T-helper 1 cell (primary cell): ENCODE data around the gene LTF.

Experiments used
- DNase-seq, 5 donors: peaks; one replicate each; pipeline ENCODE4 v3.0.0-alpha.2; 2012 to 2020

Gene LTF

GRCh38 chr3:46490338-46491084 is 25.8 kb upstream of the LTF start:
- DNase-seq: no peak

- DNase-seq: no peak
These were observed 25.2 kb upstream of the LTF start for GRCh38 chr3:46489875-46490274.

DNA sequence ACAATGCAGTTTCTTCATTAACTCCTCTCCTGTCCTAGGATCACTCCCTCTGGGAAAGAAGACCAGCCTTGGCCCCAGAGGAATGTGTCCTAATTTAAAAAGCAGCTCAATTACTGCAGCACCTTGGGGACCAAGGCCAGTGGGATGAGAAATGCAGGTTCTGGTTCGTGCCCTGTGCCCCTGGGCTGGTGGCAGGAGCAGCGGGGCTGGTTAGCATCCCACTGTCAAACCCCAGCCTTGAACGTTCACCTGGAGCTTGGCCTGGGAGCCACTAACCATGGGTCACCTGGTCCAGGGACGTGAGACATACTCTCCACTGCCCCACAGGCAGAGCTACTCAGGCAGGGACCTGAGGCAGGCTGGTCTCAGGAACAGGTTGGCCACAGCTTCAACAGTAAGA is 24.7 kb upstream of the LTF start:
- DNase-seq: no peak

GRCh38 chr3:46488735-46489361 is 24.1 kb upstream of the LTF start:
- DNase-seq: peak; percentile 75 to 89 (median 89)

DNA sequence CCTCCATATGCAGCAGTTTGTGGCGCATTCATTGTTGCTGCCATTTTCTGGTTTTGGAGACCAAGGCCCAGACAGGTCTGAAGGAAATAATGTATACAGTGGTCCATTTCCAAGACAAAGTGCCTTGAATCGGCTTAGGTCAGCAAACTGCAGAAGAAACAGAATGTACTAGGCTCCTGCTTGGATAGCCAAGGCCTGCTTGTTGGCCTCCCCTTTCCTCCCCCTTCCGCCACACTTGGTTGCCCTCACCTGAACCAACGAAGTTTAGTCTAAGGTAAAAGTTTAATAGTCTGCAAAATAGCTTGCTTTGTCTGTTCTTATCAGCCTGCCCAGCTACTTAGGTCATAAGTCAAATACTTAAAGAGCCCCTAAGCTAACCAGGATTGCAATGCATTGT is 21.1 kb upstream of the LTF start:
- DNase-seq: no peak

- DNase-seq: no peak
These were observed 20.4 kb upstream of the LTF start for GRCh38 chr3:46484911-46485778.

DNA sequence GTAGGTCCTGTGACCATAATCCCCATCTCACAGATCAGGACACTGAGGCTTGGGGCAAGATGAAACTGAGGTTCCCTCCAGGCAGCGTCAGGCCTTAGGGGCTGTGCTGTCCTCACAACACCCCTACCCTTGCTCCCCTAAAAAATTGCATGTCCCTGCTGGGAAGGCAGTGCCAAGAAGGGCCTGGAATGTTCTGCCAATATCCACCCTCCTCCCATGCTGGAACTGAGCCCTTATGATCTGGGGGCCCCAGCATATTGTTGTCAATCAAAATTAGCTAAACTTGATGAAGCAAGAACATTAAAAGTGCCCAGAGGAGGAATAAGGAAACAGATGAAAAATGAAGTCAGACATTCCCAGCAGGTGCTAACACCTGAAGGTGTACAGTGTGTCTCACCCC is 19.7 kb upstream of the LTF start:
- DNase-seq: no peak

DNA sequence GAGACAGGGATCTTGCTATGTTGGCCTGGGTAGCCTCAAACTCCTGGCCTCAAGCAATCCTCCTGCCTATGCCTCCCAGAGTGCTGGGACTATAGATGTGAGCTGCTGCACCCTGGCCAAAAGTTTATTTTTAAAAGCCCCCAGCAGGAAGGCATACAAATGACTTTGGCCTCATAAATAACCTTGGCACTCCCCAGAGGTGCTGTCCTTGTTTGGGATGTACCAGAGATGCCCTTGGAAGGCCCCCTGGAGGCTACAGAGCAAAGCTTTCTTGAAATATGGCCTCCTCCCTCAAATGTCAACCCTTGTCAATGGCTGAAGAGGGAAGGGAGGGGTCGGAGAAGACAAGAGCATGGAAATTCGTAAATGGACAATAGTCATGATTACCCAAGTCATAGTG is 19.1 kb upstream of the LTF start:
- DNase-seq: no peak

GRCh38 chr3:46482632-46483350 is 18.1 kb upstream of the LTF start:
- no peak for DNase-seq

GRCh38 chr3:46481636-46482035 is 16.9 kb upstream of the LTF start:
- no peak for DNase-seq

GRCh38 chr3:46480491-46481195 is 15.9 kb upstream of the LTF start:
- no peak for DNase-seq

DNA sequence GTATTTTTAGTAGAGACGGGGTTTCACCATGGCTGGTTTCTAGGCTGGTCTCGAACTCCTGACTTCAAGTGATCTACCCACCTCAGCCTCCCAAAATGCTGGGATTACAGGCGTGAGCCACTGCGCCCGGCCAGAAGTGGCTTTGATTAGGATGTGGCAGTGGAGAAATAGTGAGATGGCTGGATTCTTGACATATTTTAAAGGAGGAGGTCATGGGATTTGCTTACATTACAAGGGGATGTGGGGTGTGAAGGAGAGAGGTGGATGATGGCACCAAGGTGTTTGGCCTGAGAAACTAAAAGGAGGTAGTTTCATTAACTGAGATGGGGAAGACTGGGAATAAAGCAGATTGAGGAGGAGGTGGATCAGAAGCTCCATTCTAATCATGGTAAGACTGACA is 15.0 kb upstream of the LTF start:
- DNase-seq: no peak

DNA sequence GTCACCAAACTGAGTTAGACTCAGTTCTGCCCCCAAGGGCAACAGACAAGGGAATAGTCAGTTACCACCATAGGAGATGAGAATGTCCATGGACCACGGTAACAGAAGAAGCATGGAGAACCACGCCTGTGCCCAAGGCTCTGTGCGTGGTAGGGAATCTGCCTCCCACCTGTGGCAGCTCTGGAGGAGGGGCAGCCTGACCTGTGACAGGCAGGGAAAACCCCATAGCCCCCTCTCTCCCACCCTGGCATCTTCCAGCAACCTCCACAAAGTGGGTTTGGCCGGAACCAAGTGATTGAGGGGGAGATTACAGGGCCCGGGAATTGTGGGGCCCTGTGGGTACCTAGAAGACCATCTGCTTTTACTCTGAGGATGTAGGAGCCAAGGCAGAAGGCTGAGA is 14.3 kb upstream of the LTF start:
- no peak for DNase-seq

DNA sequence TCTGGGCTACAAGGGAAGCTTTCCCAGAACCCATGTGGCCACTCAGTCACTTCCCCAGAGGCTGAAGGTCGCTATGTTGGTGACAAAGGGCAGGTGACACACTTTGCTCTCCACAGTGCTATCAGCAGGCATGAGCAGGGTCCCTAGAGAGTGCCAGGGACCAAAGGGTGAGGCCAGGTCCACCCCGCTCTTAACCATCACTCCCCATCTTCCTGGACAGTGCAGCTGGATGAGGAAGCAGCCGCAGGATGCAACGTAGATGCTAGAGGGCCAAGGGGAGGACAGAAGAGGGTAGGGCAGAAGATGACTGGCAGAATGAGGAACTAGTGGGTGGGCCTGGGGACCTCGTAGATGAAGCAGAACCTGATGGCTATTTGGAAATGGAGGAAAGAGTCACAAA is 13.6 kb upstream of the LTF start:
- no peak for DNase-seq

DNA sequence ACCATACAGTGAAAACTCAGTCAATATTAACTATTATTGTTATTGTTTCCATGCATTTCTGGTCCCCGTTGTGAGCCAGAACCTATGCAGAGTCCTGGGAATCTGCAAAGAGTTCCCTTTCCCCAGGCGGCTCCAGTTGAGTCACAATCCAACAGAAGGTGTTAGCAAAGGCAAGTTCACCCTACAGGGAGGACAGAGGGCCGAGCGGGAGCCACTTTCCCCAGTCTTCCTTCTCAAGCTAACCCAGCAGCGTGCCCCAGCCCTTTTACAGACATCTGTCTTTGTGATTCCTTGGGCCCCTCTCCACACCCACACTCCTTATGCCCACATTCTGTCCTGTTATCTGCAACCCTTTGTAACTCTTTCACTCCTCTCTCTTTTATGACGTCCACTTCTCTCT is 13.1 kb upstream of the LTF start:
- no peak for DNase-seq

DNA sequence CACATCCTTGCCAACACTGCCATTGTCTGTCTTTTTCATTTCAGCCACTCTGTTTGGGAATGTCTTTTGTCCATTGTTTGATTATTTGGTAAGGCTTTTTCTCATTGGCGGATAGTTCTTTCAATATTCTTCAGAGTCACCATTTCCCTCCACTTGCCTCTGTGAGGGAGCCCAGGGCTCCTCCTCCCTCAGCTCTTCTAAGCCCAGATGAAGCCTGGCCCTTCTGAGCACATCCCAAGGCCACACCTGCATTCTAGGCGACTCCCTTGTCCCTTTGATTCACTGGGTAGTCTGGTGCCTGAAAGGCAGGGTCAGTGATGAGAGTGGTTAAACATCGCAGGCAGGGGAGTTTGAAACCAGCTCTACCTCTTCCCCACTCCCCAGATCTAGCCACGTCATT is 12.4 kb upstream of the LTF start:
- DNase-seq: no peak

- DNase-seq: no peak
These were observed 8.0 kb upstream of the LTF start for GRCh38 chr3:46472736-46473135.

DNA sequence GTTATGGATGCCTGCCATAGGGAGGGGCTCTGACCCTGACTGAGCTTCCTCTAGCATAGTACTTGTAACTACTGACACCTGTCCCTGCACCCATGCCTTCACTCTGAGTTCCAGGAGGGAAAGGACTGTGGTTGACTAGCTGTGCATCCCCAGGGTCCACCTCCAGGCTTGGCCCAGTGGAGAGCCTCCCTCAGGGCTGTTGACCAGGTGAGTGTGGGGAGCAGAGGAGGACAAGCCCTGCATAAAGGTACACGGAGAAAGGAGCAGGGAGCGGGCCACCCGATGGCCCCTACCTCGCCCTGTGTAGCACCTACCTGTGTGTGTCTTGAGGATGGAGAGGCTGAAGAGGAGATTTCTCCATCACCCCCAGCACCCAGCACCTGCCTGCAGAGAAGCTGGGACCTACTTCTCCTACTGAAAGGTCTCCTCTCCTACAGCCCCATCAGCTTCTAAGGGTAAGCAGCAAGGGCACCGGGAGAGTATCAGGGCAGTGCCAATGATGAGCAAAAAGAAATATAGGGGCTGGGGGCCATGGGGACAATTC is 6.7 kb upstream of the LTF start:
- no peak for DNase-seq

DNA sequence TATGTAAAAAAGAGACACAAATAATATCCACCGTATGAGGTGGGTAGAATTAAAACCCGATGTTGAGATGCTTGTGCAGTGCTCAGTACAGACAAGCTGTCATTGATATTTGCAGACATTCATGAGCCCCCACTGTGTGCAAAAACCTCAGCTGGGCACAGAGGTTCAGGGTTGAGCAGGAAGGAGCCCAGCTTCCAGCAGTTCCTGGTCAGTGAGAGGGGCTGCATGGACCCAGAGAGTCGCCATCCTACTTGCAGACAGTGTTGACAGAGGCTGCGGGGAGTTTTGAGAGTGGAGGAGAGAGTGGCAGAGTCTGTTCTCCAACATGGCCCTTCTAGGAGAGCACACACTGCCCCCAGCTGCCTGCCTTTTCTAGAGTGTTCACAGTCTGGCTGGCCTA is 6.1 kb upstream of the LTF start:
- DNase-seq: no peak

DNA sequence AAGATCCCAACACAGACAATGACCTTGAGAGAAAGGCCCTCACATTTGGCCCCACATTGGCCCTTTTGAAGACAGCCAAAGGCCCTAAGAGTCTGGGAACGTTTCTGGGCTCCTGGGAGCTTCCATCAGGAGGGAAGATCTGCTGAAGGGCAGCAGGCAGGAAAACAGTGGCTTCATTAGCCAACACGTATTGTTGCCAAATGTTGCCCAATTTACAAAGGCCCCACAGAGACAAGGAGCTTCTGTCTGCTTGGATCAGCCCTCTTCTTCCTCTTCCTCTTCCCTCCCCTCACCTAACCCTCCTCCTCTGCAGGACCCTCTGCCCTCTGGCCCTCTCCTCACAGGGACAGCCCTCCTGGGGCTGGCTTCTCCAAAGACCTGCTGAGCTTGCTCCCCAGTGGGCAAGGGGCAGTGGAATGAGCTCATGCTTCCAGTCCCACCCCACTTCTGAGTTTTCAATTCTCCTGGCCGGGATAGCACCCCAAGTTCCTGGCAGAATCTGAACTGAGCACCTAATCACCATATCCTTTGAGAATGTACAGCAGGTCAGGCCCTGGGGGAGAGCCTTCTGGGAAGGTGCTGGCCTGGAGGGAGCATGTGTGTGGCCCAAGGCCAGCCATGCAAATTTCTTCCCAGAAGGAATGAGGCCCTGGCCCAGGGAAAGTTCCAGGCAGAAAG is 5.1 kb upstream of the LTF start:
- no peak for DNase-seq

GRCh38 chr3:46468753-46469600 is 4.3 kb upstream of the LTF start:
- DNase-seq: no peak
